Uterine smooth muscle cell (primary cell): ENCODE measurements around the gene OTOR. TPM values are rescaled to one million over a fixed set of nuclear protein-coding genes. Genes with fewer than 3 reads are reported as not detected.

ENCODE experiments used
- total RNA-seq: library from RNA; depleted of rRNA; stranded (reverse); fragments of >200 nt; gene quantifications from 2 replicates; pipeline ENCODE4 v1.2.3, GENCODE V29; 2014

The OTOR gene, protein sequence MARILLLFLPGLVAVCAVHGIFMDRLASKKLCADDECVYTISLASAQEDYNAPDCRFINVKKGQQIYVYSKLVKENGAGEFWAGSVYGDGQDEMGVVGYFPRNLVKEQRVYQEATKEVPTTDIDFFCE
- total RNA-seq, result not detected in 2 replicates

DNA sequence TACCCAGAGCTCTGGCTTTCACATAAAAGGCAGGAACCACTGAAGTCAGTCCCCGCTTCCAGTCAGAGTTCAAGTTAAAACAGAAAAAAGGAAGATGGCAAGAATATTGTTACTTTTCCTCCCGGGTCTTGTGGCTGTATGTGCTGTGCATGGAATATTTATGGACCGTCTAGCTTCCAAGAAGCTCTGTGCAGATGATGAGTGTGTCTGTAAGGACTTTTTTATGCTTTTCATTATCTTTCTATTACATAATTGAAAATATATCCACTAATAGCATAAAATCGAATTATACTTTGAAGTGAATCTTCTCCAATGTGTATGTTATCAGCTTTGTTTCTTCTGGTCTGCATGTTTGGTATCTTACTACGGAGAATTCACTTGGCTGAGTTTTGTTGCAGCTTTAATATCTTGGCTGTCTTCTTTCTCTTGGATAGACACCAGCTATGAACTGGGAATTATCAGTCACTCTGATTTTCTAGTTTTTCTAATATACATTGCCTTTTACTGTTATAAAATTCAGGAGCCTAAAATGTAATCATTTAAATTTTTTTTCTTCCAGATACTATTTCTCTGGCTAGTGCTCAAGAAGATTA, at the start of gene OTOR:
TSS of gene OTOR (plus strand) at position 51 of the 593 bp plus-strand sequence. CDS start at position 95, 44 bp downstream.

DNA sequence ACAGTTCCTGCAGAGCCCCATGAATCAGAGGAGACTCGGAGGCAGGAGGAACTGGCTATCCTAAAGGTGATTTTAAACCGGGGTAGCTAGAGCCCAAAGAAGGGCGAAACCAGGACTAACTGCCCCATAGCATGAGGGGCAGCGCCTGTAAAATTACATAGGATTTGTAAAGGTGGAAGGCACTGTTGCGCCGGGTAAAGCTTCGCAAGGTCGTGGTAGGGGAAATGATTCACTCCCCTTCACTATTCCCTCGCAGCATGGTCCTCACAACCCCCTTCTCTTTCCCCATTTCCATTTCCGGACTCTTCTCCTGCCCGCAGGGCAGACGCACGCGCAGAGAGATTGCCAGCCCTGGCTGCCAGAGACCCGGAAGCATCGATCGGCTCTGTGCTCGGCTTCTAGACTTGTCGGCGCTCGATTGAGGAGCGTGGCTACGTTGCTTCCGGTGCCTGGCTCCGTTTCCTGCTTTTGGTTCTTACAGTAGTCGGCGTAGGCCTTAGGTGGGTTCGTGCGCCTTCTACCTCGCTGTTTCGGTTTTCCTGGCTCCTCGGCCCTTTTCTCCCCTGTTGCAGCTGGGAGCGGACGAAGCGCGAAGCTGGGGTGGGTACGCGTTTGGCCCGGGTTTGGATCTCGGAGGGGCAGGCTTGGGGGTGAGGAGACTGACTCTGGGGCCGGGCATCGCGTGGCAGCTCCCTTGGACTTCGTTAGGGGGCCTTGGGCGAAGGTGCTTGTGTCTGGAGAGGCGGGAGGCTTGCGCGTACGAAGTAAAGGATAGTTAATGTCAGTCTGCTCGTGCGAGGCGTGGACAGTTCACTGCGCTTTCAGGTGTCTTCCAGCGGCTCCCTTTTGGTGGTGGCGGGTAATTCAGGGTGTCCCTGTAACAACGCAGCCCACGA, 18.3 kb upstream of the OTOR start, which contains the start of gene SNRPB2:
TSS of gene SNRPB2 (plus strand) at position 462 of the 896 bp plus-strand sequence. CDS start 1,677 bp downstream, outside the sequence.

Other genes starting within 250 kb of the OTOR start
- 17.4 and 19.7 TPM in 2 replicates for gene KIF16B, start 174.9 kb upstream of the OTOR start, total RNA-seq
- gene SNRPB2, start 18.3 kb upstream of the OTOR start, total RNA-seq, result 42.7 and 60.5 TPM in 2 replicates